Endothelial cell (in vitro differentiated cells): ENCODE data around the gene SLC25A13. TPM values are rescaled to one million over a fixed set of nuclear protein-coding genes. Genes with fewer than 3 reads are reported as not detected.

ENCODE experiments used
- DNase-seq: peaks from one replicate; pipeline ENCODE4 v3.0.0; 2021; ENCODE audit warnings: low spot score
- H3K27ac Mint-ChIP-seq: one replicate; pipeline ENCODE4 v1.8.0; 2021; ENCODE audit warnings: mixed read lengths, inconsistent platforms; ENCODE audit not compliant: unreplicated experiment
- H3K27me3 Mint-ChIP-seq: one replicate; pipeline ENCODE4 v1.8.0; 2021; ENCODE audit warnings: mild to moderate bottlenecking, moderate library complexity, mixed read lengths, inconsistent platforms; ENCODE audit not compliant: unreplicated experiment
- H3K36me3 Mint-ChIP-seq: one replicate; pipeline ENCODE4 v1.8.0; 2021; ENCODE audit warnings: mild to moderate bottlenecking, low read depth, mixed read lengths, inconsistent platforms; ENCODE audit not compliant: unreplicated experiment
- H3K4me1 Mint-ChIP-seq: one replicate; pipeline ENCODE4 v1.8.0; 2021; ENCODE audit warnings: mild to moderate bottlenecking, mixed read lengths, inconsistent platforms; ENCODE audit not compliant: unreplicated experiment
- H3K4me3 Mint-ChIP-seq: one replicate; pipeline ENCODE4 v1.8.0; 2021; ENCODE audit warnings: mild to moderate bottlenecking, mixed read lengths, inconsistent platforms; ENCODE audit not compliant: unreplicated experiment
- H3K9me3 Mint-ChIP-seq: one replicate; pipeline ENCODE4 v1.8.0; 2021; ENCODE audit warnings: mixed read lengths, inconsistent platforms; ENCODE audit not compliant: unreplicated experiment
- total RNA-seq: library from RNA; stranded (reverse); fragmentation: NEBNext Ultra II Directional; extraction: Animal tissue kit (Norgen Biotek cat#: 25700); gene quantifications from one replicate; pipeline ENCODE4 v1.2.1, GENCODE V29; 2021; ENCODE audit not compliant: unreplicated experiment
- TF ChIP-seq, protein P1 (sequence below): fragments of 200-600 bp; sonication (generic); IDR thresholded peaks from one replicate; pipeline ENCODE4 v1.5.0; 2021; ENCODE audit warnings: antibody characterized with exemption; ENCODE audit not compliant: unreplicated experiment

The SLC25A13 gene
- total RNA-seq, 1 donor from 2014 or later: 69.6 TPM

GRCh38 chr7:96179341-96179740, 142.6 kb downstream of the SLC25A13 start:
- Mint-ChIP-seq H3K27ac (no peak overlapping the region), H3K9me3 (no peaks in the 10 kb centered on the region), H3K36me3 (peaks cover 27% of the 10 kb centered on the region), H3K4me3 (no peak overlapping the region), H3K27me3 (peaks cover 1% of the 10 kb centered on the region), H3K4me1 (peaks cover 3% of the 10 kb centered on the region)
- TF ChIP-seq, protein P1, sequence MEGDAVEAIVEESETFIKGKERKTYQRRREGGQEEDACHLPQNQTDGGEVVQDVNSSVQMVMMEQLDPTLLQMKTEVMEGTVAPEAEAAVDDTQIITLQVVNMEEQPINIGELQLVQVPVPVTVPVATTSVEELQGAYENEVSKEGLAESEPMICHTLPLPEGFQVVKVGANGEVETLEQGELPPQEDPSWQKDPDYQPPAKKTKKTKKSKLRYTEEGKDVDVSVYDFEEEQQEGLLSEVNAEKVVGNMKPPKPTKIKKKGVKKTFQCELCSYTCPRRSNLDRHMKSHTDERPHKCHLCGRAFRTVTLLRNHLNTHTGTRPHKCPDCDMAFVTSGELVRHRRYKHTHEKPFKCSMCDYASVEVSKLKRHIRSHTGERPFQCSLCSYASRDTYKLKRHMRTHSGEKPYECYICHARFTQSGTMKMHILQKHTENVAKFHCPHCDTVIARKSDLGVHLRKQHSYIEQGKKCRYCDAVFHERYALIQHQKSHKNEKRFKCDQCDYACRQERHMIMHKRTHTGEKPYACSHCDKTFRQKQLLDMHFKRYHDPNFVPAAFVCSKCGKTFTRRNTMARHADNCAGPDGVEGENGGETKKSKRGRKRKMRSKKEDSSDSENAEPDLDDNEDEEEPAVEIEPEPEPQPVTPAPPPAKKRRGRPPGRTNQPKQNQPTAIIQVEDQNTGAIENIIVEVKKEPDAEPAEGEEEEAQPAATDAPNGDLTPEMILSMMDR: no peak
- DNase-seq: no peak

- Mint-ChIP-seq H3K27ac (no peak overlapping the region), H3K4me1 (peaks cover 3% of the 10 kb centered on the region)
Measured at GRCh38 chr7:96178581-96178980, 143.3 kb downstream of the SLC25A13 start.

GRCh38 chr7:96177353-96177752, 144.5 kb downstream of the SLC25A13 start:
- Mint-ChIP-seq H3K27me3 (peaks cover 1% of the 10 kb centered on the region), H3K27ac (no peak overlapping the region), H3K9me3 (no peaks in the 10 kb centered on the region), H3K4me3 (no peak overlapping the region), H3K36me3 (peaks cover 22% of the 10 kb centered on the region), H3K4me1 (peaks cover 3% of the 10 kb centered on the region)
- DNase-seq: no peak
- TF ChIP-seq, protein P1: no peak

More at GRCh38 chr7:96178581-96178980, 143.3 kb downstream of the SLC25A13 start:
- Mint-ChIP-seq H3K36me3 (peaks cover 23% of the 10 kb centered on the region), H3K4me3 (no peak overlapping the region), H3K27me3 (peaks cover 1% of the 10 kb centered on the region), H3K9me3 (no peaks in the 10 kb centered on the region)
- no peak for DNase-seq
- TF ChIP-seq, protein P1: no peak

DNA sequence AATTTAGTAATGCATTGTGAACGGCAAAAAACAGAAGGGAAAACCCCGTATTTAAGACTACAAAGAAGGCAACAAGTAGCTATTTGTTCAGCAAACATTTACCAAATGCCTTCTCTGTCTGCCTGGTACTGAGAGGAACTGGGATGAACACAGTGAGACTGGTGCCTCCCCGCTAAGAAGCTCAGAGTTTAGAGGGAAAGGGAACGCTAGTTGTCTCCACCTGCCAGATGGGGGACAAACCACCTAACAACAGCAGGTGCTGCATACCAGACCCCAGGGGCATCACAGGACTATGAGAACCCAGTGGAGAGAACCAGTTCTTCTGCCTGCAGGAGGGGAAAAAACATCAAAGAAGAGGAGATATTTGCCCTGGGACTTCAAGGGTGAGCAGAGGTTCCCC, 147.1 kb downstream of the SLC25A13 start:
- H3K36me3 Mint-ChIP-seq: peaks cover 22% of the 10 kb centered on the region
- no peak overlapping the region for H3K27ac Mint-ChIP-seq
- H3K4me1 Mint-ChIP-seq: peaks cover 4% of the 10 kb centered on the region
- H3K4me3 Mint-ChIP-seq: no peak overlapping the region
- peaks cover 1% of the 10 kb centered on the region for H3K27me3 Mint-ChIP-seq
- TF ChIP-seq, protein P1: no peak
- no peak for DNase-seq
- H3K9me3 Mint-ChIP-seq: no peaks in the 10 kb centered on the region

DNA sequence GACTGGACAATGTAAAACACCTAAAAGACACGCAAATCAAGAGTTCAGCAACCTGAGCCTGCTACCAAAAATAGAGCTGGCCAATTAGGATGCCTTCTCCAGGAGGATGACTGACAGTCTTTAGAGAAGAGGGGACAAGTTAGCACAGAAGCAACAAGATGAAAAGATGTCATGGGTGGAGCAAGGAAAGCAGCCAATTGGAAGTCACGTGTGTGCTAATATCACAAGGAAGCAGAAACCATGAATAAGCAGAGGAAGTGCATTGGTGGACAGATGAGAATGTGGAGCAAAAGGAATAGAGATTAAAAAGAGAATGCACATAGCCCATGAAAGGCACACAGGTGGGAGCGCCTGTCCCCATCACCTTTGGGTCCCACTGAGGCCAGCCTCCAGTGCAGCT, 148.1 kb downstream of the SLC25A13 start:
- H3K4me3 Mint-ChIP-seq: no peak overlapping the region
- TF ChIP-seq, protein P1: no peak
- H3K27ac Mint-ChIP-seq: no peak overlapping the region
- H3K9me3 Mint-ChIP-seq: no peaks in the 10 kb centered on the region
- H3K36me3 Mint-ChIP-seq: peaks cover 18% of the 10 kb centered on the region
- no peak for DNase-seq
- peaks cover 11% of the 10 kb centered on the region for H3K4me1 Mint-ChIP-seq
- H3K27me3 Mint-ChIP-seq: peaks cover 1% of the 10 kb centered on the region
